Amygdala (tissue), 56 donors: ENCODE measurements around the gene CLMP.
"Not testable (repeated sequence)": the region's sequence is repeated elsewhere in the genome, so short reads cannot be mapped to it uniquely, and the experiment has no call there.

Source experiments
- DNase-seq, 56 donors: peaks; one replicate each; lab custom pipeline; 2025; lab: John Stamatoyannopoulos, UW

Gene CLMP

GRCh38 chr11:123219066-123219690 lies 24.1 kb upstream of the CLMP start:
- no peak for DNase-seq

- DNase-seq: no peak
Observed at GRCh38 chr11:123218451-123218850, 23.4 kb upstream of the CLMP start.

- DNase-seq: no peak
Observed at GRCh38 chr11:123217897-123218296, 22.8 kb upstream of the CLMP start.

GRCh38 chr11:123216249-123216648 lies 21.2 kb upstream of the CLMP start:
- DNase-seq: no peak

GRCh38 chr11:123214940-123215339 lies 19.9 kb upstream of the CLMP start:
- DNase-seq: no peak

- no peak for DNase-seq
Observed at GRCh38 chr11:123214396-123214795, 19.3 kb upstream of the CLMP start.

- DNase-seq: no peak
Observed at GRCh38 chr11:123213307-123213771, 18.3 kb upstream of the CLMP start.

- no peak for DNase-seq
Observed at GRCh38 chr11:123212406-123212805, 17.4 kb upstream of the CLMP start.

GRCh38 chr11:123211981-123212380 lies 16.9 kb upstream of the CLMP start:
- DNase-seq: no peak

- no peak for DNase-seq
Observed at GRCh38 chr11:123211149-123211852, 16.3 kb upstream of the CLMP start.

GRCh38 chr11:123209591-123209990 lies 14.5 kb upstream of the CLMP start:
- no peak for DNase-seq

GRCh38 chr11:123206791-123207434 lies 11.9 kb upstream of the CLMP start:
- no peak for DNase-seq

- not testable (repeated sequence) for DNase-seq
Observed at GRCh38 chr11:123206055-123206454, 11.0 kb upstream of the CLMP start.

- no peak for DNase-seq
Observed at GRCh38 chr11:123203934-123204333, 8.9 kb upstream of the CLMP start.

GRCh38 chr11:123203471-123203870 lies 8.4 kb upstream of the CLMP start:
- no peak for DNase-seq

- no peak for DNase-seq
Observed at GRCh38 chr11:123202155-123203151, 7.4 kb upstream of the CLMP start.

- no peak for DNase-seq
Observed at GRCh38 chr11:123200264-123200663, 5.2 kb upstream of the CLMP start.

- DNase-seq: no peak
Observed at GRCh38 chr11:123197711-123198110, 2.7 kb upstream of the CLMP start.

- DNase-seq: no peak
Observed at GRCh38 chr11:123196060-123196714, 1.1 kb upstream of the CLMP start.
